Measurements from ENCODE around the gene ANP32B. TPM values are rescaled to one million over a fixed set of nuclear protein-coding genes. Genes with fewer than 3 reads are reported as not detected.
"Not testable (repeated sequence)": the region's sequence is repeated elsewhere in the genome, so short reads cannot be mapped to it uniquely, and the experiment has no call there.

Gene ANP32B
- polyA plus RNA-seq, 1 donor (not counting 4 experiments of a cell fraction or from before 2014, with no cell fraction given): 51.0 TPM

DNA sequence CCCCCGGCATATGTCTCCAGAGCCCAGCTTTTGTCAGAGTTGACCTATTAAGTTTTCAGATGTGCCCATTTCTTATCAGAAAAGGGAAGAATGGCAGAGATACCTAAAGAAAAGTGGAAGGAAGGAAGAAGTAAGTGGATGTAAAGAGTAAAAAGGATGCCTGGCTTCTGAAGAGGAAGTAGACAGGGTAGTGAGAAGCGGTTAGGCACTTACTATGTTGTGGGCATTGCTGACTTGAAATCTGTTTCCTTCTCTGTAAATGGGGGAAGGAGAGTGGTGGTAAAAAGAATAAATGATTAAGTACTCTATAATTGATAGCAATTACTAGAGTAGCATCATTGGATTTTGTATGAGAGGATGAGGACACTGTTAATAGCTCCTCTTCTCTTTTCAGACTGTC lies 9.9 kb downstream of the ANP32B start:
- DNase-seq (ENCODE audit: low read depth, low spot score) (no peak), FAIRE-seq (no peak)
- Histone ChIP-seq H2AFZ (ENCODE audit: control insufficient read depth, low read length) (no peak overlapping the region), H3K9ac (ENCODE audit: control insufficient read depth, extremely low read depth, insufficient read depth, low read length) (no peak overlapping the region), H3K79me2 (ENCODE audit: control insufficient read depth, insufficient read depth, low read length) (peaks cover 93% of the 10 kb centered on the region), H4K20me1 (ENCODE audit: control insufficient read depth, extremely low read depth, insufficient read depth, low read length) (peaks cover 43% of the 10 kb centered on the region), H3K9me3 (ENCODE audit: control insufficient read depth, low read depth, low read length) (no peaks in the 10 kb centered on the region), H3K9me1 (ENCODE audit: control insufficient read depth, extremely low read depth, insufficient read depth, low read length) (no peaks in the 10 kb centered on the region), H3K4me3 (ENCODE audit: control insufficient read depth in 2 of 3, extremely low read depth in 1 of 3, insufficient read depth in 2 of 3, low read depth in 1 of 3, low read length in 3 of 3) (no peak overlapping the region), H3K4me1 (ENCODE audit: control insufficient read depth, extremely low read depth, insufficient read depth, low read length) (peaks cover 20% of the 10 kb centered on the region), H3K27me3 (ENCODE audit: control insufficient read depth, extremely low read depth, insufficient read depth, low read length) (no peaks in the 10 kb centered on the region), H3K27ac (ENCODE audit: control insufficient read depth, insufficient read depth, low read length) (no peak overlapping the region), H3K4me2 (ENCODE audit: control insufficient read depth, extremely low read depth, insufficient read depth, low read depth, low read length) (no peak overlapping the region), H3K36me3 (ENCODE audit: control insufficient read depth in 2 of 2, extremely low read depth in 1 of 2, insufficient read depth in 2 of 2, low read length in 2 of 2) (peaks cover 8 to 29% of the 10 kb centered on the region in 2 experiments)
- dilution Hi-C loops (cut with MboI; ENCODE audit: extremely low pct_ligation_motif_present, low sequenced_read_pairs): no loop called here
- TF ChIP-seq EZH2 (IDR thresholded peaks at IDR 0.05; ENCODE audit: low read length): no peak
- TF ChIP-seq, protein P1, sequence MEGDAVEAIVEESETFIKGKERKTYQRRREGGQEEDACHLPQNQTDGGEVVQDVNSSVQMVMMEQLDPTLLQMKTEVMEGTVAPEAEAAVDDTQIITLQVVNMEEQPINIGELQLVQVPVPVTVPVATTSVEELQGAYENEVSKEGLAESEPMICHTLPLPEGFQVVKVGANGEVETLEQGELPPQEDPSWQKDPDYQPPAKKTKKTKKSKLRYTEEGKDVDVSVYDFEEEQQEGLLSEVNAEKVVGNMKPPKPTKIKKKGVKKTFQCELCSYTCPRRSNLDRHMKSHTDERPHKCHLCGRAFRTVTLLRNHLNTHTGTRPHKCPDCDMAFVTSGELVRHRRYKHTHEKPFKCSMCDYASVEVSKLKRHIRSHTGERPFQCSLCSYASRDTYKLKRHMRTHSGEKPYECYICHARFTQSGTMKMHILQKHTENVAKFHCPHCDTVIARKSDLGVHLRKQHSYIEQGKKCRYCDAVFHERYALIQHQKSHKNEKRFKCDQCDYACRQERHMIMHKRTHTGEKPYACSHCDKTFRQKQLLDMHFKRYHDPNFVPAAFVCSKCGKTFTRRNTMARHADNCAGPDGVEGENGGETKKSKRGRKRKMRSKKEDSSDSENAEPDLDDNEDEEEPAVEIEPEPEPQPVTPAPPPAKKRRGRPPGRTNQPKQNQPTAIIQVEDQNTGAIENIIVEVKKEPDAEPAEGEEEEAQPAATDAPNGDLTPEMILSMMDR (optimal IDR thresholded peaks at IDR 0.05 in 1 of 3, IDR thresholded peaks at IDR 0.05 in 1 of 3, conservative IDR thresholded peaks at IDR 0.05 in 1 of 3; ENCODE audit: extremely low read depth in 1 of 3, insufficient read depth in 2 of 3, low read length in 3 of 3): no peak

DNA sequence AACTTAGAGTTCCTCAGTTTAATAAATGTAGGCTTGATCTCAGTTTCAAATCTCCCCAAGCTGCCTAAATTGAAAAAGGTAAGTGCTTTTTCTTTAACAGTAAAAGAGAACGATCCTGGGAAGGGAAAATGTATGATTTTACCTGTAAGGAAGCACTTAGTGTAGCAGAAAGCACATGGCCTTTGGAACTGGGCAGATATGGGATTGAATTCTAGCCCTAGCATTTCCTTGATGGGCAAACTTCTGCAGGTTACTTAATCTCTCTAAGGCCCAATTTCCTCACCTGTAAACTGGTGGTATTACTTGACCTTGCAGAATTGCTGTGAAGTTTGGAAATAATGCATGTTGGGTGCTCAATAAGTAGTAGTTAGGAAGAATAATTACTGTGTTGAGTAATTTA lies 11.6 kb downstream of the ANP32B start:
- H3K4me3 ChIP-seq (ENCODE audit: control insufficient read depth in 2 of 3, extremely low read depth in 1 of 3, insufficient read depth in 2 of 3, low read depth in 1 of 3, low read length in 3 of 3): no peak overlapping the region
- H3K9ac ChIP-seq (ENCODE audit: control insufficient read depth, extremely low read depth, insufficient read depth, low read length): no peak overlapping the region
- peaks cover 8 to 39% of the 10 kb centered on the region in 2 experiments for H3K36me3 ChIP-seq (ENCODE audit: control insufficient read depth in 2 of 2, extremely low read depth in 1 of 2, insufficient read depth in 2 of 2, low read length in 2 of 2)
- H3K27me3 ChIP-seq (ENCODE audit: control insufficient read depth, extremely low read depth, insufficient read depth, low read length): no peaks in the 10 kb centered on the region
- no peak overlapping the region for H3K4me2 ChIP-seq (ENCODE audit: control insufficient read depth, extremely low read depth, insufficient read depth, low read depth, low read length)
- TF ChIP-seq, protein P1 (optimal IDR thresholded peaks at IDR 0.05 in 1 of 3, IDR thresholded peaks at IDR 0.05 in 1 of 3, conservative IDR thresholded peaks at IDR 0.05 in 1 of 3; ENCODE audit: extremely low read depth in 1 of 3, insufficient read depth in 2 of 3, low read length in 3 of 3): no peak
- TF ChIP-seq EZH2 (IDR thresholded peaks at IDR 0.05; ENCODE audit: low read length): no peak
- H3K27ac ChIP-seq (ENCODE audit: control insufficient read depth, insufficient read depth, low read length): no peak overlapping the region
- H3K4me1 ChIP-seq (ENCODE audit: control insufficient read depth, extremely low read depth, insufficient read depth, low read length): peaks cover 11% of the 10 kb centered on the region
- H3K79me2 ChIP-seq (ENCODE audit: control insufficient read depth, insufficient read depth, low read length): peaks cover 88% of the 10 kb centered on the region
- no peak overlapping the region for H2AFZ ChIP-seq (ENCODE audit: control insufficient read depth, low read length)
- dilution Hi-C loops (cut with MboI; ENCODE audit: extremely low pct_ligation_motif_present, low sequenced_read_pairs): no loop called here
- H4K20me1 ChIP-seq (ENCODE audit: control insufficient read depth, extremely low read depth, insufficient read depth, low read length): peaks cover 43% of the 10 kb centered on the region
- H3K9me3 ChIP-seq (ENCODE audit: control insufficient read depth, low read depth, low read length): no peaks in the 10 kb centered on the region
- no peaks in the 10 kb centered on the region for H3K9me1 ChIP-seq (ENCODE audit: control insufficient read depth, extremely low read depth, insufficient read depth, low read length)
- DNase-seq (ENCODE audit: low read depth, low spot score) (no peak), FAIRE-seq (no peak)

DNA sequence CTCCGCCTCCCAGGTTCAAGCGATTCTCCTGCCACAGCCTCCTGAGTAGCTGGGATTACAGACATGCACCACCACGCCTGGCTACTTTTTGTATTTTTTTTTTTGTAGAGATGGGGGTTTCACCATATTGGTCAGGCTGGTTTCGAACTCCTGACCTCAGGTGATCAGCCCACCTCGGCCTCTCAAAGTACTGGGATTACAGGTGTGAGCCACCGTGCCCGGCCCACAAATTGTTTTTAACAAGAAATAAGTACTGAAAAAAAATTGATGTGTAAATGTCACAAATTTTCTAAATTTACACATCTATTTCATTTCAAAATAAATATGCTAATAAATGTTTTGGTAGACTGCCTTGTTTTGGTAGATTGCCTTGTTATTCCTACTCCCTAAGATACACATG lies 13.5 kb downstream of the ANP32B start:
- H3K4me1 ChIP-seq (ENCODE audit: control insufficient read depth, extremely low read depth, insufficient read depth, low read length); H3K9me1 ChIP-seq (ENCODE audit: control insufficient read depth, extremely low read depth, insufficient read depth, low read length); H3K9ac ChIP-seq (ENCODE audit: control insufficient read depth, extremely low read depth, insufficient read depth, low read length); FAIRE-seq; H3K27ac ChIP-seq (ENCODE audit: control insufficient read depth, insufficient read depth, low read length); dilution Hi-C loops (cut with MboI; ENCODE audit: extremely low pct_ligation_motif_present, low sequenced_read_pairs); H3K27me3 ChIP-seq (ENCODE audit: control insufficient read depth, extremely low read depth, insufficient read depth, low read length); H3K4me2 ChIP-seq (ENCODE audit: control insufficient read depth, extremely low read depth, insufficient read depth, low read depth, low read length); DNase-seq (ENCODE audit: low read depth, low spot score); H3K9me3 ChIP-seq (ENCODE audit: control insufficient read depth, low read depth, low read length); H2AFZ ChIP-seq (ENCODE audit: control insufficient read depth, low read length); H3K4me3 ChIP-seq (ENCODE audit: control insufficient read depth in 2 of 3, extremely low read depth in 1 of 3, insufficient read depth in 2 of 3, low read depth in 1 of 3, low read length in 3 of 3): not testable (repeated sequence)
- Histone ChIP-seq H4K20me1 (ENCODE audit: control insufficient read depth, extremely low read depth, insufficient read depth, low read length) (peaks cover 29% of the 10 kb centered on the region), H3K79me2 (ENCODE audit: control insufficient read depth, insufficient read depth, low read length) (peaks cover 81% of the 10 kb centered on the region), H3K36me3 (ENCODE audit: control insufficient read depth in 2 of 2, extremely low read depth in 1 of 2, insufficient read depth in 2 of 2, low read length in 2 of 2) (peaks cover 13 to 44% of the 10 kb centered on the region in 2 experiments)
